OCI-LY7 (cell line): ENCODE results near the gene HS3ST4. TPM values are rescaled to one million over a fixed set of nuclear protein-coding genes. Genes with fewer than 3 reads are reported as not detected.

Experiments
- BruUV-seq: library from RNA; stranded (reverse); fragments of 400-500 nt; replicated peaks from 2 replicates; lab custom pipeline; 2021; lab: Mats Ljungman, UMichigan
- CTCF ChIA-PET: fragments of 300-600 bp; sonication (Branson Sonifier 250); formaldehyde crosslinking; loops from one replicate; lab custom pipeline; 2022; ENCODE audit warnings: antibody characterized with exemption; ENCODE audit not compliant: unreplicated experiment; lab: Charles Lee
- POLR2A ChIA-PET: fragments of 300-600 bp; sonication (Branson Sonifier 250); formaldehyde crosslinking; loops from one replicate; lab custom pipeline; 2022; ENCODE audit warnings: antibody characterized with exemption; lab: Charles Lee
- DNase-seq: peaks from one replicate; pipeline ENCODE4 v3.0.0-alpha.2; 2015; ENCODE audit warnings: low spot score
- H2AFZ ChIP-seq: fragments of 200-600 bp; sonication (generic), shearing (Covaris generic); 2 replicates; pipeline ENCODE4 v1.6.1; 2014; ENCODE audit warnings: mild to moderate bottlenecking, antibody characterized with exemption, low read length, moderate library complexity
- H3K27ac ChIP-seq: fragments of 200-600 bp; sonication (generic); 2 replicates; pipeline ENCODE4 v1.5.1; 2014; ENCODE audit warnings: mixed run types, low read depth, mild to moderate bottlenecking, moderate library complexity, low read length, inconsistent platforms; ENCODE audit not compliant: poor library complexity, severe bottlenecking
- H3K36me3 ChIP-seq: fragments of 200-600 bp; sonication (generic); 2 replicates; pipeline ENCODE4 v1.6.1; 2014; ENCODE audit warnings: mild to moderate bottlenecking, antibody characterized with exemption, low read length, moderate library complexity, mixed read lengths; ENCODE audit not compliant: insufficient read depth
- H3K4me1 ChIP-seq: fragments of 200-600 bp; sonication (generic); 2 replicates; pipeline ENCODE4 v1.5.1; 2014; ENCODE audit warnings: mild to moderate bottlenecking, low read length; ENCODE audit not compliant: insufficient read depth, poor library complexity, severe bottlenecking
- H3K4me2 ChIP-seq: fragments of 200-600 bp; sonication (generic); 2 replicates; pipeline ENCODE4 v1.6.1; 2014; ENCODE audit warnings: mild to moderate bottlenecking, low read length
- H3K4me3 ChIP-seq: fragments of 200-600 bp; sonication (generic); 2 replicates; pipeline ENCODE4 v1.5.1; 2014; ENCODE audit warnings: mild to moderate bottlenecking, low read depth, low read length; ENCODE audit not compliant: poor library complexity, severe bottlenecking
- H3K79me2 ChIP-seq: fragments of 200-600 bp; sonication (generic); 2 replicates; pipeline ENCODE4 v1.6.1; 2016; ENCODE audit warnings: low read depth, mild to moderate bottlenecking, low read length, moderate library complexity, mixed read lengths; ENCODE audit not compliant: insufficient read depth
- H3K9me2 ChIP-seq: fragments of 200-600 bp; sonication (generic); 2 replicates; pipeline ENCODE4 v1.6.1; 2016; ENCODE audit warnings: mild to moderate bottlenecking, low read length, mixed read lengths; ENCODE audit not compliant: insufficient read depth
- H3K9me3 ChIP-seq: fragments of 200-600 bp; sonication (generic); 2 replicates; pipeline ENCODE4 v1.6.1; 2014; ENCODE audit warnings: mild to moderate bottlenecking, mixed run types, low read length, mixed read lengths
- H4K20me1 ChIP-seq: fragments of 200-600 bp; sonication (generic); 2 replicates; pipeline ENCODE4 v1.6.1; 2014; ENCODE audit warnings: mild to moderate bottlenecking, antibody characterized with exemption, low read length, moderate library complexity, mixed read lengths; ENCODE audit not compliant: insufficient read depth
- EZH2phosphoT487 ChIP-seq: fragments of 200-600 bp; sonication (generic); IDR thresholded peaks from 2 replicates; pipeline ENCODE4 v1.6.1; 2018; ENCODE audit warnings: low read depth, borderline replicate concordance, mild to moderate bottlenecking, mixed run types, antibody characterized with exemption, low read length, moderate library complexity, mixed read lengths
- intact Hi-C: fragments of 100-400 bp; cut with micrococcal nuclease; formaldehyde crosslinking; loops from one replicate; pipeline ENCODE4 v1.10.0; 2022; ENCODE audit not compliant: unreplicated experiment
- total RNA-seq, 2 experiments: library from RNA; depleted of rRNA in 1 of 2; stranded (reverse); fragments of >200 nt in 1 of 2; shearing (Covaris generic) in 1 of 2; gene quantifications; 2 replicates each; pipeline ENCODE4 v1.2.3, GENCODE V29; 2014 to 2022
- TF ChIP-seq, protein P1 (sequence below): fragments of 200-600 bp; sonication (generic); conservative IDR thresholded peaks from 2 replicates; pipeline ENCODE4 v1.5.1; 2014; ENCODE audit warnings: mild to moderate bottlenecking, antibody characterized with exemption, low read length, moderate library complexity, mixed read lengths

HS3ST4 gene
- total RNA-seq, 2 experiments from 2014 or later: not detected

DNA sequence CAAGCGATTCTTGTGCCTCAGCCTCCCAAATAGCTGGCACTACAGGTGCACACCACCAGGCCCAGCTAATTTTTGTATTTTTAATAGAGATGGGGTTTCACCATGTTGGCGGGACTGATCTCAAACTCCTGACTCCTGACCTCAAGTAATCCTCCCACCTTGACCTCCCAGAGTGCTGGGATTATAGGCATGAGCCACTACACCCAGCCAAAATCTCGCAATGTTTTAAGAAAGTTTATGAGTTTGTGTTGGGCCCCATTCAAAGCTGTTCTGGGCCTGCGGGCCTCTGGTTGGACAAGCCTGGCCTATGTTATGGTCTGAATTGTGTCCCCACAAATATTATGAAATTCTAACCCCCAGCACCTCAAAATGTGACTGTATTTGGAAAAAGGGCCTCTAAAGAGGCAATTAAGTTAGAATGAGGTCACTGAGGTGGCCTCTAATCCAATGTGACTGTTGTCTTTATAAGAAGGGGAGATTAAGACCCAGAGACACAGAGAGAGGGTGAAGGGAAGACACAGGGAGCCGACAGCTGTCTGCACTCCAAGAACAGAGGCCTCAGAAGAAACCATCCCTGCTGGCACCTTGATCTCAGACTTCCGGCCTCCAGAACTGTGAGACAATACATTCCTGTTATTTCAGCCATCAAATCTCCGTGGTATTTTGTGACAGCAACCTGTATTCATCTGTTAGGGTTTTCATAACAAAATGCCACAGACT, 469.9 kb downstream of the HS3ST4 start:
- ChIA-PET CTCF (no interaction called here), POLR2A (no interaction called here)
- Histone ChIP-seq H3K4me2 (no peak overlapping the region), H3K4me1 (no peaks in the 10 kb centered on the region), H4K20me1 (no peaks in the 10 kb centered on the region), H3K4me3 (no peak overlapping the region), H3K79me2 (no peaks in the 10 kb centered on the region), H3K36me3 (no peaks in the 10 kb centered on the region), H3K9me2 (no peaks in the 10 kb centered on the region), H3K9me3 (no peaks in the 10 kb centered on the region), H2AFZ (no peak overlapping the region), H3K27ac (no peak overlapping the region)
- intact Hi-C loops: no loop called here
- BruUV-seq: no TSS peak
- TF ChIP-seq, protein P1, sequence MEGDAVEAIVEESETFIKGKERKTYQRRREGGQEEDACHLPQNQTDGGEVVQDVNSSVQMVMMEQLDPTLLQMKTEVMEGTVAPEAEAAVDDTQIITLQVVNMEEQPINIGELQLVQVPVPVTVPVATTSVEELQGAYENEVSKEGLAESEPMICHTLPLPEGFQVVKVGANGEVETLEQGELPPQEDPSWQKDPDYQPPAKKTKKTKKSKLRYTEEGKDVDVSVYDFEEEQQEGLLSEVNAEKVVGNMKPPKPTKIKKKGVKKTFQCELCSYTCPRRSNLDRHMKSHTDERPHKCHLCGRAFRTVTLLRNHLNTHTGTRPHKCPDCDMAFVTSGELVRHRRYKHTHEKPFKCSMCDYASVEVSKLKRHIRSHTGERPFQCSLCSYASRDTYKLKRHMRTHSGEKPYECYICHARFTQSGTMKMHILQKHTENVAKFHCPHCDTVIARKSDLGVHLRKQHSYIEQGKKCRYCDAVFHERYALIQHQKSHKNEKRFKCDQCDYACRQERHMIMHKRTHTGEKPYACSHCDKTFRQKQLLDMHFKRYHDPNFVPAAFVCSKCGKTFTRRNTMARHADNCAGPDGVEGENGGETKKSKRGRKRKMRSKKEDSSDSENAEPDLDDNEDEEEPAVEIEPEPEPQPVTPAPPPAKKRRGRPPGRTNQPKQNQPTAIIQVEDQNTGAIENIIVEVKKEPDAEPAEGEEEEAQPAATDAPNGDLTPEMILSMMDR: no peak
- no peak for DNase-seq

DNA sequence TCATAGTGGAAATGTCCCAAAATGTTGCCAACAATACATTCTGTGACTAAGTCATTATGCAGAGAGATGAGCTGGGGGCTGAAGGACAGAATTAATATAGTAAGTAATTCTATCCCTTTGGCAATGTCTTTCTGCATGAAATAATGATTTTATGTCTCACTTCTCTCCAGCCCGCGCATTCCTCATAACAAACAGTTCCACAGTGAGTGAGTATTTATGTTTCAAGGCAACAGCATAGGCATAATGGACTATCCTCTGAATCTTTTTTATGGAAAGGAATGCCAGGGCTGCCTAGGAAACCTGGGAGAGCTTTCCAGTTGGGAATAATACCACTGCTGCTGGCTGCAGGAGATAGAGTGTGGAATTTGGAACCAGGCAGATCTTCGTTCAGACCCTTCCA, 477.7 kb downstream of the HS3ST4 start:
- CTCF ChIA-PET: no interaction called here
- no peak overlapping the region for H3K4me3 ChIP-seq
- H3K4me1 ChIP-seq: no peaks in the 10 kb centered on the region
- intact Hi-C loops: no loop called here
- DNase-seq: no peak
- no peak overlapping the region for H2AFZ ChIP-seq
- H3K36me3 ChIP-seq: no peaks in the 10 kb centered on the region
- TF ChIP-seq, protein P1: no peak
- no peak for TF ChIP-seq EZH2phosphoT487
- H3K9me3 ChIP-seq: no peaks in the 10 kb centered on the region
- no peaks in the 10 kb centered on the region for H4K20me1 ChIP-seq
- no peaks in the 10 kb centered on the region for H3K79me2 ChIP-seq
- BruUV-seq: no TSS peak
- POLR2A ChIA-PET: no interaction called here
- H3K27ac ChIP-seq: no peak overlapping the region
- H3K9me2 ChIP-seq: no peaks in the 10 kb centered on the region
- H3K4me2 ChIP-seq: no peak overlapping the region

DNA sequence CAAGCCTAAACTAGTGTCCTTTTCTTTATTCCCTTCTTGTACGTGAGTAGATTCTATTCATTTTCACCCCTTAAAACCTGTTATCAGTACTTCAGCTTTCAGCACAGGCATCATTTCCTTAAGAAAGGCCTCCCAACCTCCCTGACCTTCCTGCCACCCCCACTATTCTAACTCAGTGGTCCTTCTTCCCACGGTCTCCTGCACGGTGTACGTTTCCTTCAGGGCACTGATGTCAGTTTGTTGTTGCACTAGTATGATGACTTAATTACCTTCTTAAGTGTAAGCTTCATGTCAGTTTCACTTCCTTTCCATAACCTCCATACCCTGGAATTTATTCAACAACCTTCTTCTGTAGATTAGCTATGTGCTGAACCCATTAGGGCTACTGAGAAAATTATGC, 484.2 kb downstream of the HS3ST4 start:
- no peak for DNase-seq
- no peaks in the 10 kb centered on the region for H3K4me1 ChIP-seq
- POLR2A ChIA-PET: interaction anchor here (0.5 to 1.2 kb wide), 2 partner anchors 10 to 17 kb away, joined by 3 read pairs; no protein-coding TSS in a partner anchor
- H2AFZ ChIP-seq: no peak overlapping the region
- no TSS peak for BruUV-seq
- TF ChIP-seq EZH2phosphoT487: no peak
- TF ChIP-seq, protein P1: no peak
- CTCF ChIA-PET: no interaction called here
- H3K36me3 ChIP-seq: no peaks in the 10 kb centered on the region
- no peak overlapping the region for H3K4me2 ChIP-seq
- no peaks in the 10 kb centered on the region for H3K9me3 ChIP-seq
- no peaks in the 10 kb centered on the region for H3K79me2 ChIP-seq
- H4K20me1 ChIP-seq: no peaks in the 10 kb centered on the region
- no peak overlapping the region for H3K4me3 ChIP-seq
- H3K27ac ChIP-seq: no peak overlapping the region
- H3K9me2 ChIP-seq: no peaks in the 10 kb centered on the region
- intact Hi-C loops: no loop called here
